ENCODE measurements around the gene ARMC10. TPM values are rescaled to one million over a fixed set of nuclear protein-coding genes. Genes with fewer than 3 reads are reported as not detected.
"Not testable (repeated sequence)": the region's sequence is repeated elsewhere in the genome, so short reads cannot be mapped to it uniquely, and the experiment has no call there.

Gene ARMC10
- total RNA-seq, result 10 to 100 TPM; 14.6 to 16.0 TPM
- total RNA-seq, result 19.2 to 31.5 reads per million in 2 donors

- Mint-ChIP-seq H3K27me3 (no peaks in the 10 kb centered on the region), H3K4me1 (peaks cover 20% of the 10 kb centered on the region), H3K36me3 (ENCODE audit: low read depth) (no peaks in the 10 kb centered on the region), H3K27ac (peak within 1 kb of the TSS; percentile 94), H3K4me3 (peak within 1 kb of the TSS; percentile 95)
- ATAC-seq (peak; percentile 88), DNase-seq (peak; percentile 87 to 91 (median 88))
- H3K9me3 ChIP-seq (ENCODE audit: control insufficient read depth, low read length, poor library complexity, severe bottlenecking), result no peaks in the 10 kb centered on the region
Observed at GRCh38 chr7:103074519-103075336, at the start of gene ARMC10, which contains the start of gene FBXL13. ARMC10 (plus strand) TSS chr7:103075140; CDS start chr7:103075273, 133 bp downstream. FBXL13 (minus strand) TSS chr7:103074796.

DNA sequence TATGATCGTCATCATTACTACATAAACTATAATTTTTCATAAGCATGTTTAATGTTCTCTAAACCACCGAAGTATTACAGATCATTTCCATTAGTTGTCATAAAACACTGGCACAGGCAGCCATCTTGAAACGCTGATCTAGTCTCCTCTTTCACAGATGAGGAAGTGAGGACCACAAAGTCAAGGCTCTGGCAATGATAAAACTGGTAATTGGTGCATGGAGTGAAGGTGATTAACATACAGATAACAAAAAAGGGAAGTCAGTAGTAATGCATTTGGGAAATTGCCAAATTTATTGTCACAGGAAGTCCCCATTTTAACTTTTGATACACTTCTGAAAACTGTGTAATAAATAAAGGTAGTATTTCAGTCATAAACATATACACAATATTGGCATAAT is 49.6 kb upstream of the ARMC10 start:
- Mint-ChIP-seq H3K4me3 (no peak overlapping the region), H3K27me3 (no peaks in the 10 kb centered on the region), H3K4me1 (peaks cover 2% of the 10 kb centered on the region), H3K27ac (no peak overlapping the region), H3K36me3 (ENCODE audit: low read depth) (no peaks in the 10 kb centered on the region)
- ATAC-seq (peak; percentile 37), DNase-seq (no peak)
- no peaks in the 10 kb centered on the region for H3K9me3 ChIP-seq (ENCODE audit: control insufficient read depth, low read length, poor library complexity, severe bottlenecking)

DNA sequence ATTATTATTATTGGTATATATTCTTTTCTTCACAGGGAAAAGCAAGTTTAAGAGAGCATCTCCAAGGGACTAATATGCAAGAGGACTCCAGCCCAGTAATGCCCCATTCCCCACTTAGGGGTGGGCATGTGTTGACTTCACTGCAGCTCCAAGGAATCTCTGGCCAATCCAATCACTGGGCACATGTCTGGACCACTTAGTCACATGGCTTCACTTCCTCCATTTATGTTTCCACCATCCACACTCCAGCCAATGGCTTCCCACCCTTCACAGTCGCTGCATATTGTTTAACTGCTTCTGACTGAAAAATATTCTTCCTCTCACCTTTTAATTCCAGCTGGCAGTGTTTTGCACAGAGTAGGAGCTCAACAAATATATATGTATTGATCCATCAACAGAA is 43.9 kb upstream of the ARMC10 start:
- no peaks in the 10 kb centered on the region for H3K9me3 ChIP-seq (ENCODE audit: control insufficient read depth, low read length, poor library complexity, severe bottlenecking)
- H3K4me1 Mint-ChIP-seq, result no peaks in the 10 kb centered on the region
- DNase-seq, result no peak
- no peak for ATAC-seq
- no peak overlapping the region for H3K27ac Mint-ChIP-seq
- no peaks in the 10 kb centered on the region for H3K36me3 Mint-ChIP-seq (ENCODE audit: low read depth)
- H3K27me3 Mint-ChIP-seq, result no peaks in the 10 kb centered on the region
- H3K4me3 Mint-ChIP-seq, result no peak overlapping the region

- ATAC-seq (no peak), DNase-seq (no peak)
- no peaks in the 10 kb centered on the region for H3K9me3 ChIP-seq (ENCODE audit: control insufficient read depth, low read length, poor library complexity, severe bottlenecking)
- no peak overlapping the region for H3K27ac Mint-ChIP-seq
- H3K27me3 Mint-ChIP-seq, result no peaks in the 10 kb centered on the region
- no peaks in the 10 kb centered on the region for H3K4me1 Mint-ChIP-seq
- H3K4me3 Mint-ChIP-seq, result no peak overlapping the region
- no peaks in the 10 kb centered on the region for H3K36me3 Mint-ChIP-seq (ENCODE audit: low read depth)
Observed at GRCh38 chr7:103031781-103032180, 43.2 kb upstream of the ARMC10 start.

DNA sequence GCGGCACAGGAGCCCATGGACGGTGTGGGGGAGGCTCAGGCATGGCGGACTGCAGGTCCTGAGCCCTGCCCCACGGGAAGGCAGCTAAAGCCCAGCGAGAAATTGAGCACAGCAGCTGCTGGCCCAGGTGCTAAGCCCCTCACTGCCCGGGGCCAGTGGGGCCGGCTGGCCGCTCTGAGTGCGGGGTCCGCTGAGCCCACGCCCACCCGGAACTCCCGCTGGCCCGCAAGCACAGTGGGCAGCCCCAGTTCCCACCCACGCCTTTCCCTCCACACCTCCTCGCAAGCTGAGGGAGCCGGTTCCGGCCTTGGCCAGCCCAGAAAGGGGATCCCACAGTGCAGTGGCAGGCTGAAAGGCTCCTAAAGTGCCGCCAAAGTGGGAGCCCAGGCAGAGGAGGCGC is 40.6 kb upstream of the ARMC10 start:
- not testable (repeated sequence) for DNase-seq; H3K4me1 Mint-ChIP-seq; H3K36me3 Mint-ChIP-seq (ENCODE audit: low read depth); H3K9me3 ChIP-seq (ENCODE audit: control insufficient read depth, low read length, poor library complexity, severe bottlenecking); H3K27ac Mint-ChIP-seq; H3K27me3 Mint-ChIP-seq; ATAC-seq; H3K4me3 Mint-ChIP-seq

DNA sequence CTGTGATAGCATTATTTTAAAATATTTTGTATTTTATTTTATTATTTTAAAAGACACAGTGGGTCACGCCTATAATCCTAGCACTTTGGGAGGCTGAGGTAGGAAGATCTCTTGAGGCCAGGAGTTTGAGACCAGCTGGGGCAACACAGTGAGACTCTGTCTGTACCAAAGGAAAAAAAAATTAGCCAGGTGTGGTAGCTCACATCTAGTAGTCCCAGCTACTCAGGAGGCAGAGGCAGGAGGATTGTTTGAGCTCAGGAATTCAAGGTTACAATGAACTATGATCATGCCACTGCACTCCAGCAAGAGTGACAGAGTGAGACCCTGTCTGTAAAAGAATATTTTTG is 37.5 kb upstream of the ARMC10 start:
- Mint-ChIP-seq H3K27ac (no peak overlapping the region), H3K4me1 (no peaks in the 10 kb centered on the region), H3K36me3 (ENCODE audit: low read depth) (no peaks in the 10 kb centered on the region), H3K4me3 (no peak overlapping the region), H3K27me3 (no peaks in the 10 kb centered on the region)
- DNase-seq (no peak), ATAC-seq (no peak)
- no peaks in the 10 kb centered on the region for H3K9me3 ChIP-seq (ENCODE audit: control insufficient read depth, low read length, poor library complexity, severe bottlenecking)

DNA sequence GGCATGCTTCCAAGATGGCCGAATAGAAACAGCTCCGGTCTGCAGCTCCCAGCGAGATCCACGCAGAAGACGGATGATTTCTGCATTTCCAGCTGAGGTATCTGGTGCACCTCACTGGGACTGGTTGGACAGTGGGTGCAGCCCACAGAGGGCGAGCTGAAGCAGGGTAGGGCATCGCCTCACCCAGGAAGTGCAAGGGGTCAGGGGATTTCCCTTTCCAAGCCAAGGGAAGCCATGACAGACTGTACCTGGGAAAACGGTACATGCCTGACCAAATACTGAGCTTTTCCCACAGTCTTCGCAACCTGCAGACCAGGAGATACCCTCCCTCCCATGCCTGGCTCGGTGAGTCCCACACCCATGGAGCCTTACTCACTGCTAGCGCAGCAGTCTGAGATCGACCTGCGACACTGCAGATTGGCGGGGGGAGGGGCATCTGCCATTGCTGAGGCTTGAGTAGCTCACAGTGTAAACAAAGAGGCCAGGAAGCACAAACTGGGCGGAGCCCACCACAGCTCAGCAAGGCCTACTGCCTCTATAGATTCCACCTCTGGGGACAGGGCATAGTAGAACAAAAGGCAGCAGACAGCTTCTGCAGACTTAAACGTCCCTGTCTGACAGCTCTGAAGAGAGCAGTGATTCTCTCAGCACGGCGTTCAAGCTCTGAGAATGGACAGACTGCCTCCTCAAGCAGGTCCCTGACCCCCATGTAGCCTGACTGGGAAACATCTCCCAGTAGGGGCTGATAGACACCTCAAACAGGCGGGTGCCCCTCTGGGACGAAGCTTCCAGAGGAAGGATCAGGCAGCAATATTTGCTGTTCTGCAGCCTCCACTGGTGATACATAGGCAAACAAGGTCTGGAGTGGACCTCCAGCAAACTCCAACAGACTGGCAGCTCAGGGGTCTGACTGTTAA is 36.9 kb upstream of the ARMC10 start:
- not testable (repeated sequence) for ATAC-seq; H3K9me3 ChIP-seq (ENCODE audit: control insufficient read depth, low read length, poor library complexity, severe bottlenecking); H3K27me3 Mint-ChIP-seq; H3K27ac Mint-ChIP-seq; H3K4me1 Mint-ChIP-seq; H3K4me3 Mint-ChIP-seq; DNase-seq; H3K36me3 Mint-ChIP-seq (ENCODE audit: low read depth)

DNA sequence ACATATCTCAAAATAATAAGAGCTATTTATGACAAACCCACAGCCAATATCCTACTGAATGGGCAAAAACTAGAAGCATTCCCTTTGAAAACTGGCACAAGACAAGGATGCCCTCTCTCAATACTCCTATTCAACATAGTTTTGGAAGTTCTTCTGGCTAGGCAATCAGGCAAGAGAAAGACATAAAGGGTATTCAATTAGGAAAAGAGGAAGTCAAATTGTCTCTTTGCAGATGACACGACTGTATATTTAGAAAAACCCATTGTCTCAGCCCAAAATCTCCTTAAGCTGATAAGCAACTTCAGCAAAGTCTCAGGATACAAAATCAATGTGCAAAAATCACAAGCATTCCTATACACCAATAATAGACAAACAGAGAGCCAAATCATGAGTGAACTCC is 33.1 kb upstream of the ARMC10 start:
- H3K4me3 Mint-ChIP-seq; ATAC-seq; H3K27ac Mint-ChIP-seq; H3K4me1 Mint-ChIP-seq; H3K27me3 Mint-ChIP-seq; H3K9me3 ChIP-seq (ENCODE audit: control insufficient read depth, low read length, poor library complexity, severe bottlenecking); H3K36me3 Mint-ChIP-seq (ENCODE audit: low read depth); DNase-seq: not testable (repeated sequence)

DNA sequence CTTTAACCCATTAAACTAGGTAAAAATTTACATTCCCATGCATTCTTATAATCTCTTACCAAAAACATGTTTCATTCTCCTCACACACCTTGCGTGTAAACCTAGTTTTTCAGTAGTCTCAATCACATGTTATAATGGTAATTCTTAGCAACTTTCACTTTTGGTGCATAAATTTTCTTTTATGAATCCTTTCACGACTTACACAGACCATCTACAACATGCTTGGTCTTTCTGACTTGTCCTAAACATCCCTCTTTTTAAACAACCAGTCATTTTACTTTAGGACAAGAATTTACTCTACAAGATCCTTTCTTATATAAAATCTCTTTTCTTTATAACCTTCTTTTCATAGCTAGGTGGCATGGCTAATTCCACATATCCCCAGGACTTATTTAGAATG is 26.1 kb upstream of the ARMC10 start:
- no peaks in the 10 kb centered on the region for H3K27me3 Mint-ChIP-seq
- H3K36me3 Mint-ChIP-seq (ENCODE audit: low read depth), result no peaks in the 10 kb centered on the region
- no peak for DNase-seq
- H3K4me1 Mint-ChIP-seq, result no peaks in the 10 kb centered on the region
- no peak overlapping the region for H3K27ac Mint-ChIP-seq
- no peaks in the 10 kb centered on the region for H3K9me3 ChIP-seq (ENCODE audit: control insufficient read depth, low read length, poor library complexity, severe bottlenecking)
- H3K4me3 Mint-ChIP-seq, result no peak overlapping the region
- no peak for ATAC-seq

DNA sequence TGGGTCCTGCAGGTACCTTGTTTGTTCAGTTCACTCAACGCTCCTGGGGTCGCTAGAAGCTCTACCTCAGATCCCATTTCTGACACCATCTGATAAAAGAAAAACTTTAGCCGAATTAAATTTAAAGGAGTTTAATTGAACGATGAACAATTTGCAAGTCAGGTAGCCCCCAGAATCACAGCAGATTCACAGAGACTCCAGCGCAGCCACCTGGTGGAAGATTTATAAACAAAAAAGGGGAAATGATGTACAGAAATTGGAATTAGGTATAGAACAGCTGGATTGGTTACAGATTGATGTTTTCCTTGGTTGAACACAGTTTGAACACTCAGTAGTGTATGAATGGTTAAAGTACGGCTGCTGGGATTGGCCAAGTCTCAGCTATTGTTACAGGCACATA is 23.4 kb upstream of the ARMC10 start:
- ATAC-seq, result no peak

GRCh38 chr7:103056006-103056405 is 18.9 kb upstream of the ARMC10 start:
- not testable (repeated sequence) for H3K27ac Mint-ChIP-seq, H3K4me3 Mint-ChIP-seq

More for the DNA sequence above, 23.4 kb upstream of the ARMC10 start:
- Mint-ChIP-seq H3K36me3 (ENCODE audit: low read depth) (peaks cover 2% of the 10 kb centered on the region), H3K27ac (no peak overlapping the region), H3K4me1 (no peaks in the 10 kb centered on the region), H3K27me3 (no peaks in the 10 kb centered on the region), H3K4me3 (no peak overlapping the region)
- no peaks in the 10 kb centered on the region for H3K9me3 ChIP-seq (ENCODE audit: control insufficient read depth, low read length, poor library complexity, severe bottlenecking)
- DNase-seq, result no peak

GRCh38 chr7:103058122-103058521 is 16.8 kb upstream of the ARMC10 start:
- ATAC-seq (no peak), DNase-seq (no peak)
- Mint-ChIP-seq H3K36me3 (ENCODE audit: low read depth) (peaks cover 2% of the 10 kb centered on the region), H3K27me3 (peaks cover 5% of the 10 kb centered on the region), H3K4me1 (peaks cover 5% of the 10 kb centered on the region), H3K27ac (peak overlapping the region; percentile 56), H3K4me3 (no peak overlapping the region)
- H3K9me3 ChIP-seq (ENCODE audit: control insufficient read depth, low read length, poor library complexity, severe bottlenecking), result no peaks in the 10 kb centered on the region

More at GRCh38 chr7:103056006-103056405, 18.9 kb upstream of the ARMC10 start:
- not testable (repeated sequence) for H3K27me3 Mint-ChIP-seq; DNase-seq; H3K4me1 Mint-ChIP-seq; ATAC-seq; H3K36me3 Mint-ChIP-seq (ENCODE audit: low read depth); H3K9me3 ChIP-seq (ENCODE audit: control insufficient read depth, low read length, poor library complexity, severe bottlenecking)

GRCh38 chr7:103059471-103059870 is 15.5 kb upstream of the ARMC10 start:
- no peak overlapping the region for H3K27ac Mint-ChIP-seq
- H3K4me3 Mint-ChIP-seq, result no peak overlapping the region
- H3K4me1 Mint-ChIP-seq, result peaks cover 5% of the 10 kb centered on the region
- peaks cover 2% of the 10 kb centered on the region for H3K36me3 Mint-ChIP-seq (ENCODE audit: low read depth)
- no peak for ATAC-seq
- H3K9me3 ChIP-seq (ENCODE audit: control insufficient read depth, low read length, poor library complexity, severe bottlenecking), result no peaks in the 10 kb centered on the region
- no peak for DNase-seq
- peaks cover 5% of the 10 kb centered on the region for H3K27me3 Mint-ChIP-seq
